Left lung (tissue), 10 donors: Measurements from ENCODE around the gene WIZ. TPM values are rescaled to one million over a fixed set of nuclear protein-coding genes. Genes with fewer than 3 reads are reported as not detected.
"Not testable (repeated sequence)": the region's sequence is repeated elsewhere in the genome, so short reads cannot be mapped to it uniquely, and the experiment has no call there.

Experiments
- ATAC-seq: fragments of 200-7000 bp; cut with Tn5 transposase; one replicate; pipeline ENCODE4 v1.9.1; 2020; ENCODE audit warnings: moderate library complexity
- DNase-seq, 4 donors: peaks; one replicate each; pipeline ENCODE4 v3.0.0-alpha.2; 2013 to 2020
- H3K27ac ChIP-seq, 2 donors: fragments of 200-600 bp; sonication (generic) in 1 of 2; one replicate each; pipeline versions ENCODE4 v1.5.0 to v1.8.0; 2020 to 2021
- H3K27me3 ChIP-seq, 2 donors: fragments of 200-600 bp; sonication (generic) in 1 of 2; one replicate each; pipeline versions ENCODE4 v1.5.0 to v1.8.0; 2020 to 2021
- H3K36me3 ChIP-seq, 2 donors: fragments of 200-600 bp; sonication (generic) in 1 of 2; one replicate each; pipeline versions ENCODE4 v1.5.0 to v1.8.0; 2020 to 2021
- H3K4me1 ChIP-seq, 2 donors: fragments of 200-600 bp; one replicate each; pipeline ENCODE4 v1.8.0; 2021
- H3K4me3 ChIP-seq, 2 donors: fragments of 200-600 bp; sonication (generic) in 1 of 2; one replicate each; pipeline versions ENCODE4 v1.5.0 to v1.8.0; 2020 to 2021; ENCODE audit warnings: mild to moderate bottlenecking in 1 of 2
- H3K9me3 ChIP-seq, 2 donors: fragments of 200-600 bp; sonication (generic) in 1 of 2; one replicate each; pipeline versions ENCODE4 v1.5.0 to v1.8.0; 2020 to 2021
- intact Hi-C, 2 donors: fragments of 100-400 bp; cut with DNase I; formaldehyde crosslinking; loops; one replicate each; pipeline versions ENCODE4 v1.11.2 to v1.14.2; 2022
- polyA plus RNA-seq, 6 donors: library from polyadenylated mRNA; unstranded; fragments of 120-200 nt; gene quantifications; one replicate each; pipeline ENCODE4 v1.2.1, GENCODE V29; 2013; ENCODE audit not compliant: insufficient read length in 6 of 6
- total RNA-seq, 2 donors: library from RNA; stranded (reverse); fragmentation: NEBNext Ultra II Directional; extraction: Animal tissue kit (Norgen Biotek cat#: 25700); gene quantifications; one replicate each; pipeline ENCODE4 v1.2.1, GENCODE V29; 2021
- TF ChIP-seq, protein P1 (sequence below), 2 donors: fragments of 200-600 bp; sonication (generic) in 1 of 2; IDR thresholded peaks; one replicate each; pipeline versions ENCODE4 v1.5.0 to v1.8.0; 2021; ENCODE audit warnings: antibody characterized with exemption in 2 of 2
- donor health status: DM: no; HTN: yes; CAD: no.
- donor health status: DM: no; HTN: no; CAD: no.

The WIZ gene
- total and polyA plus RNA-seq, 8 donors = 21.5 to 36.4 (median 29.7) TPM

DNA sequence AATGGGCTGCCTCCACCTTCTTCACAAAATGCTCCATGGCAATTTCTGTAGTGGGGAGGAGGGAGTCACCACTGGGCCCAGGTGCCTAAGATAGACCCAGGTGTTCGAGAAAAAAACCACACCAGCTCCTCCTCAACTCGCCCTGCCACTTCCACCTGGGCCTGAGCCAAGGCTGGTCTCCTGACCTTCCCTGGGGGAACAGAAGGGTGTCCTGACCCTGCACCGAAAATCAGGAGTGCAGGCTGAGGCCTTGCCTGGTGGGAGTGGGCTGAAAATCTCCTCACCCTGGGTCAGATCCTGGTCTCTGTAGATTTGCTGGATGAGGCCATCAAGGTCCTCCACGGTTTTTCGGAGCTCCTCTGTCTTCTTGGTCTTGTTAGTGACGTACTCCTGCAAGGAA, 52.5 kb downstream of the WIZ start:
- H3K4me1 ChIP-seq = no peaks in the 10 kb centered on the region
- H3K9me3 ChIP-seq = no peaks in the 10 kb centered on the region
- H3K27me3 ChIP-seq = no peaks in the 10 kb centered on the region
- TF ChIP-seq, protein P1, sequence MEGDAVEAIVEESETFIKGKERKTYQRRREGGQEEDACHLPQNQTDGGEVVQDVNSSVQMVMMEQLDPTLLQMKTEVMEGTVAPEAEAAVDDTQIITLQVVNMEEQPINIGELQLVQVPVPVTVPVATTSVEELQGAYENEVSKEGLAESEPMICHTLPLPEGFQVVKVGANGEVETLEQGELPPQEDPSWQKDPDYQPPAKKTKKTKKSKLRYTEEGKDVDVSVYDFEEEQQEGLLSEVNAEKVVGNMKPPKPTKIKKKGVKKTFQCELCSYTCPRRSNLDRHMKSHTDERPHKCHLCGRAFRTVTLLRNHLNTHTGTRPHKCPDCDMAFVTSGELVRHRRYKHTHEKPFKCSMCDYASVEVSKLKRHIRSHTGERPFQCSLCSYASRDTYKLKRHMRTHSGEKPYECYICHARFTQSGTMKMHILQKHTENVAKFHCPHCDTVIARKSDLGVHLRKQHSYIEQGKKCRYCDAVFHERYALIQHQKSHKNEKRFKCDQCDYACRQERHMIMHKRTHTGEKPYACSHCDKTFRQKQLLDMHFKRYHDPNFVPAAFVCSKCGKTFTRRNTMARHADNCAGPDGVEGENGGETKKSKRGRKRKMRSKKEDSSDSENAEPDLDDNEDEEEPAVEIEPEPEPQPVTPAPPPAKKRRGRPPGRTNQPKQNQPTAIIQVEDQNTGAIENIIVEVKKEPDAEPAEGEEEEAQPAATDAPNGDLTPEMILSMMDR (IDR thresholded peaks at IDR 0.05) = no peak
- H3K27ac ChIP-seq = no peak overlapping the region
- DNase-seq (no peak), ATAC-seq (no peak)
- intact Hi-C loops = no loop called here
- no peak overlapping the region for H3K4me3 ChIP-seq
- peaks cover 0 to 92% of the 10 kb centered on the region in 2 donors for H3K36me3 ChIP-seq

DNA sequence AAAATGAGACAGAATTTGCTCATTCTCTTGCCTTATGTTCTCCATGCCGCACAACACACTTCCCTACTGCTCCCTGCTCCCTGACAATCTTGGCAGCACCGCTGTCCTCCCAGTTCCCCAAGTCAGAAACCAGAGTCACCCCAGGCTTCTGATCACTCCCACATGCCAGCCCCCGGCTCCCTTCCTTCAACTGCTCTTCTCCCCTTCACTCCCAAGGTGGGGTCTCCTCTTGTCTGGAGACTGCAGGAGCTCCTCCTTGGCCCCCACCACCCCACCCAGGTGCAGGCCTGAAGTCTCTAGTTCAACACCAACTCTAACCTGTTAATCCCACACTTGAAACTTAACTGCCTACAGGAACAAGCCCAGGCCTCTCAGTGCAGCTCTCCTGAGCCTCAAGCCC, 53.3 kb downstream of the WIZ start:
- H3K4me1 ChIP-seq = no peaks in the 10 kb centered on the region
- H3K27me3 ChIP-seq = no peaks in the 10 kb centered on the region
- peaks cover 0 to 92% of the 10 kb centered on the region in 2 donors for H3K36me3 ChIP-seq
- intact Hi-C loops = no loop called here
- DNase-seq (no peak), ATAC-seq (no peak)
- TF ChIP-seq, protein P1 (IDR thresholded peaks at IDR 0.05) = no peak
- no peaks in the 10 kb centered on the region for H3K9me3 ChIP-seq
- no peak overlapping the region for H3K27ac ChIP-seq
- no peak overlapping the region for H3K4me3 ChIP-seq

DNA sequence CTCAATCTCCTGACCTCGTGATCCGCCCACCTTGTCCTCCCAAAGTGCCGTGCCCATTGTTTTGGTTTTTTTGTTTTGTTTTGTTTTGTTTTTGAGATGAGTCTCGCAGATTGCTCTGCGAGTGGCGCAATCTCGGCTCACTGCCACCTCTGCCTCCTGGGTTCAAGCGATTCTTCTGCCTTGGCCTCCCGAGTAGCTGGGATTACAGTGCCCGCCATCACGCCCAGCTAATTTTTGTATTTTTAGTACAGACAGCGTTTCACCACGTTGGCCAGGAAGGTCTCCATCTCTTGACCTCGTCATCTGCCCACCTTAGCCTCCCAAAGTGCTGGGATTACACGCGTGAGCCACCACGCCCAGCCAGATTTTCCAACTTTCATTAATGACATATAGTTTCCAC, 54.5 kb downstream of the WIZ start:
- DNase-seq, H3K4me3 ChIP-seq, intact Hi-C loops, ATAC-seq, H3K9me3 ChIP-seq, H3K27me3 ChIP-seq, H3K4me1 ChIP-seq, H3K27ac ChIP-seq: not testable (repeated sequence)
- peaks cover 0 to 88% of the 10 kb centered on the region in 2 donors for H3K36me3 ChIP-seq

DNA sequence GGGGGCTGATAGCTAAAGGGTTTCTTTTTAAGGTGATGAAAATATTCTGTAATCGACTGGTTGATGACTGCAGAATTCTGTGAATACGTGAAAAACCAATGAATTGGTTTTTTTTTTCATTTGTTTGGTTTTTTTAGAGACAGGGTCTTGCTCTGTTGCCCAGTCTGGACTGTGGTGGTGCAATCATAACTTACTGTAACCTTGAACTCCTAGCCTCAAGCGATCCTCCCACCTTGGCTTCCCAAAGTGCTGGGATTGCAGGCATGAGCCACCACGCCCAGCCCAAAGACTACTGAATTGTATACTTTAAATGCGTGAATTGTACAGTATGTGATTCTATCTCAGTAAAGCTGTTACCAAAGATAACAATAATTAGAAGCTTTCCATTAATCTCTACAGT, 55.3 kb downstream of the WIZ start:
- no peaks in the 10 kb centered on the region for H3K4me1 ChIP-seq
- H3K27ac ChIP-seq = no peak overlapping the region
- DNase-seq (no peak), ATAC-seq (no peak)
- no peaks in the 10 kb centered on the region for H3K9me3 ChIP-seq
- H3K36me3 ChIP-seq = peaks cover 0 to 86% of the 10 kb centered on the region in 2 donors
- TF ChIP-seq, protein P1 (IDR thresholded peaks at IDR 0.05) = no peak
- intact Hi-C loops = no loop called here
- H3K4me3 ChIP-seq = no peak overlapping the region
- H3K27me3 ChIP-seq = no peaks in the 10 kb centered on the region

DNA sequence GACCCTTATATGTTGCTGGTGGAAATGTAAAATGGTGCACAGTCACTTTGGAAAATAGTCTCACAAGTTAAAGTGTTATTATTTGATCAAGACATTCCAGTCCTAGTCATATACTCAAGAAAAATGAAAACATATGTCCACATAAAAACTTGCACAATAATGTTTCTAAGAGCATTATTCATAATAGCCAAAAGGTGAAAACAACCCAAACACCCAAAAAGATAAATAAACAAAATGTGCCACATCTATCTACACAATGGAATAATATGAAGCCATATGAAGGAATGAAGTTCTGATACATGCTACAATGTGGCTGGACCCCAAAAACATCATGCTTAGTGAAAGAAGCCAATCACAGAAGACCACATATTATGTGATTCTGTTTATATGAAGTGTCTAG, 55.8 kb downstream of the WIZ start:
- H3K27ac ChIP-seq = no peak overlapping the region
- no peak for ATAC-seq
- TF ChIP-seq, protein P1 (IDR thresholded peaks at IDR 0.05) = no peak
- H3K36me3 ChIP-seq = peaks cover 0 to 82% of the 10 kb centered on the region in 2 donors
- no peaks in the 10 kb centered on the region for H3K9me3 ChIP-seq
- no peaks in the 10 kb centered on the region for H3K4me1 ChIP-seq
- DNase-seq = no peak
- no peak overlapping the region for H3K4me3 ChIP-seq
- no peaks in the 10 kb centered on the region for H3K27me3 ChIP-seq
- intact Hi-C loops = no loop called here

DNA sequence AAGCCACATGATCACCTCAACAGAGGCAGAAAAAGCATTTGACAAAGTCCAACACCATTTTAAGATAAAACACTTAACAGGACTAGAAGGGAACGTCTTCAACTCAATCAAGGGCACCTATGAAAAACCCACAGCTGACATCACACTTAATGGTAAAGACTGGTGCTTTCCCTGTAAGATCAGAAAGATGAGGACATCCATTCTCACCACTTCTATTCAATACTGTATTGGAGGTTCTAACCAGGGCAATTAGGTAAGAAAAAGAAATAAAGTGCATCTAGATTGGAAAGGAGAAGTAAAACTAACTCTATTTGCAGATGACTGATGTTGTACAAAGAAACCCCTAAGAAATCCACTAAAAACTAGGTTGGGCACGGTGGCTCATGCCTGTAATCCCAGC, 58.9 kb downstream of the WIZ start:
- Histone ChIP-seq H3K4me1 (no peaks in the 10 kb centered on the region), H3K27me3 (no peaks in the 10 kb centered on the region), H3K36me3 (peaks cover 0 to 70% of the 10 kb centered on the region in 2 donors), H3K4me3 (no peak overlapping the region), H3K9me3 (no peaks in the 10 kb centered on the region), H3K27ac (no peak overlapping the region)
- intact Hi-C loops = no loop called here
- TF ChIP-seq, protein P1 (IDR thresholded peaks at IDR 0.05) = no peak
- no peak for DNase-seq
- no peak for ATAC-seq
